ENCODE data around the gene MTMR3.
A peak's percentile ranks its signal among the peaks of the same experiment; 100 is the strongest.

The MTMR3 gene

DNA sequence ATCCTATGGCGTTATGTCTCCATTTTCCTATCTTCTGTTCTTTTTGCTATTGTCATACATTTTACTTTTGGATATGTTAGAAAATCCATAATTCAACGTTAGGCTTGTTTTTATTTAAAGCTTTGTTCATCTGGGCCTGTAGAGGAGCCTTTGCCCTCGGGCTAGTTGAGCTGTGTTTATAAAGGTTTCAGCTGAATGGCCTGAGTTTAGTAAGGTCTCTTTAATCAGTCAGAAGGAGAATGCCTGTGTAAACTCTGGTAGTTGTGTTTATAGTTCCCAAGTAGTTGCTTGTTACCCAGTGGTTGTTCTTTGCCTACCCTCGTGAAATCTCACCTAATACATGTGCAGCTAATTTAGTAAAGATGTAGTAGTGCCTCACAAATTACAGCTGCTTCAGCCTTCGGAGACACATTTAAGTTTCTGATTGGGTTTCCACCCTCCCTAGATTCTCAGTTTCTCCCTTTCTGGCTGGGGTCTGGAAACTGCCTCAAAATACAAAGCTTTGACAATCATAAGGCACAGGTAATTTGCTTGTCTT lies 33.1 kb downstream of the MTMR3 start:
- DNase-seq (ENCODE audit: low spot score): no peak

DNA sequence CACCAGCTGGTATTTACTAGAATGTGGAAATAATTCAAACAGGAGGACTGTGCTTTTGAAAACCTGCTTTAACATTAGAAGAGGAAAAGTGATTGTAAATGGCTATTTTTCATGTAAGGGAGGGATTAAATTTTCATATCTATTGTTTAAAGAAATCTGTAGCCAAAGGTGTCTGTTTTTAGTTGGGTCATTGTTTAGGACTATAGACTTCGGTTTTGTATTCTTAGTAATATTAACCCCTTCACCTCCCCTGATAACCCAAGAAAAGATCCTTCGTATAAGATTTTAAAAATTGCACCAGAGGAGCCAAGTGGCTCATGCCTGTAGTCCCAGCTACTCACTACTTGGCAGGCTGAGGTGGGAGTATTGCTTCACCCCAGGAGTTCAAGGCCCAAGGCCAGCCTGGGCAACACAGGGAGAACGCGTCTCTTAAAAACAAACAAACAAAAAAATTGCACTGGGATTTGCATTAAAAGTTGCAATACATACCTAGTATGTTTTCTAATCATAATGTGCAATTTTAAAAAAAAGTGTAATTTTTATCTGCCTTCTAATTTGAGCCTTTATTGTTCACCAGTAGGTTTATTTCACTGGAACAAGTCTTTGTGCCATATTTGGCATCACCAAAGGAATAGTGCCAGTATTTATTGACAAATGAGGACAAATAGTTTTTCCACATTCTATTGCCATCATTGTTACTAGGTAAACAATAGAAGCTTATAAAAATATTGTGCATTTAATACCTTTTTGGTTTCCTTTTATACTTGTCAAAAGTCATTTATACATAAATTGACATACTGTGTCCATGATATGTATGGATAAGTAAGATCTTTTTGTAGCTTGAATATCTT lies 34.3 kb downstream of the MTMR3 start:
- no peak for DNase-seq (ENCODE audit: low spot score)

DNA sequence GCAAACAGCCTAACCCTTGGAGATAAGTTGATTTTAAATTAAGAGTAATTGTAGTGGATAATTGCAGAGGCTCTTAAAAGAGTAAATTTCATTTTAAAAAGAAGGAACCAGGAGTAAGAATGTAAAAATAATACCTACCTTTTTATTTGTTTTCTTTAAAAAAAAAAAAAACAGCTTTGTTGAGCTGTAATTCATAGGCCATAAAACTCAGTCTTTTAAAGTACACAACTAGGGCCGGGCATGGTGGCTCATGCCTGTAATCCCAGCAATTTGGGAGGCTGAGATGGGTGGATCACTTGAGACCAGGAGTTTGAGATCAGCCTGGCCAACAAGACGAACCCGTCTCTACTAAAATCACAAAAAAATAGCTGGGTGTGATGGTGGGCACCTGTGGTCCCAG lies 42.4 kb downstream of the MTMR3 start:
- DNase-seq (ENCODE audit: low spot score): no peak

DNA sequence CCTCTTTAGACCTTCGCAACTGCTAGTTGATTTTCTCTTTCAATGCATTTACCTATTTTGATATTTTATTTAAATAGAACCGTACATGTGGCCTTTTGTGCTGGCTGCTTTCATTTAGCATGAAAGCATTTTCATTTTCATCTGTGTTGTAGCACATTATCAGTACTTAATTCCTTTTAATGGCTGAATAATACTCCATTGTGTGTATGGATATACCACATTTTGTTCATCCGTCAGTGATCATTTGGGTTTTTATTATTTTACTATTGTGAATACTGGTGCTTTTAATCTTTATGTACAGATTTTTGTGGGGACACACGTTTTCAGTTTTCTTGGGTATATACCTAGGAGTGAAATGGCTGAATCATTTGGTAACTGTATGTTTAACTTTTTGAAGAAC lies 43.1 kb downstream of the MTMR3 start:
- no peak for DNase-seq (ENCODE audit: low spot score)

- no peak for DNase-seq (ENCODE audit: low spot score)
Measured at GRCh38 chr22:29932136-29932535, 49.2 kb downstream of the MTMR3 start.

GRCh38 chr22:29933619-29934018 lies 50.6 kb downstream of the MTMR3 start:
- DNase-seq (ENCODE audit: low spot score): no peak

DNA sequence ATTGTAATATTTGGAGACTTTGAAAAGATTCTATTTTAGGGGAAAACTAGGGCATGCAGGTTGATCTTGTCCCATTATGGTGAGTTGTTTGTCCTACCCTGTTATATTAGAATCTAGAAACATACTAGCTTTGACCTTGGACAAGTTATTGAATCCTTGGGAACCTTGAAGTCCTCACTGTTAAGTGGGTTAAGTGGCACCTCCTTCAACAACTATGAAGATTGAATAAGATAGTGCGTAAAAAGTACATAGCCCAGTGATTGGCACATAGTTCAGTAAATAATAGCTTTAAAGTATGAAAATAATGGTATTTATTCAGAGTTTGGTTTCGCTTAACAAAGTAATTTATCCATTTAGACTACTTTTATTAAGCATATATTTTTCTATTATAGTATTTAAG lies 51.6 kb downstream of the MTMR3 start:
- no peak for DNase-seq (ENCODE audit: low spot score)

DNA sequence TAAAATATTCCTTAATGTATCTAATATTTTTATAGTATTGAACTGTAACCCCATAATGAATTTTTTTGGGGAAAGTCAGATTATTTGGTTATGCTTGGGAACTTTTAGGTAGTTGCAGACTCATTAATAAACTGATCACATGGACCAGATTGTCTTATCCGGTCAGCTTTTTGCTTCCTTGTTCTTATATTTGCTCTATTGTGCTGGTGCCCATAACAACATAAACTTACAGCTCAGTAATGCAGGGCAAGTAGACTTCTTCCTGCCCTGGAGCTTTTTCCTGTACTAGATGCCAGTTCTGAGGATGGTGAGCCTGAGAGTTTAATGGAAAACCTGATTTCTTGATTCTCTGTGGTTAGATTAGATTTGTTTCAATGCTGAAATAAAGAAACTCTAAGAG lies 53.2 kb downstream of the MTMR3 start:
- peak; percentile 60 for DNase-seq (ENCODE audit: low spot score)

- peak; percentile 16 for DNase-seq (ENCODE audit: low spot score)
Measured at GRCh38 chr22:29937940-29938693, 55.1 kb downstream of the MTMR3 start.

- DNase-seq (ENCODE audit: low spot score): no peak
Measured at GRCh38 chr22:29940526-29940925, 57.6 kb downstream of the MTMR3 start.

DNA sequence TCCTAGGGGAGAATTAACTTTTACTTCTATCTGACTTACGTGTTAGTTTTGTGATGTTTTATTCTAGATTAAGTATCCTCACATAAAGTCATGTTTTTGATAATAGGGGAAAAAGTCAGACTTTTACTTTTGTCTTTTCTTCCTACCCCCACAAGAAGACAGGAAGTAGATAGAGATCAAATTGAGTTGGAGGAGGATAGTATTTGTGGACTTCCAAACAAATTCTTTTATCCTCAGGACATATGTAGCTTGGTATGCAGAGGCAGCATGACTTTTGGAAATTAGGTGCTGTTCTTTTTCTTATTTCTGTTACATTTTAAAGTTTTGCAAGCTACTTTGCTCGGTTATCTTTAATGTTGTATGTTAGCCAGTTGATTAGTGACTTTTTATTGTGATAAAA lies 61.4 kb downstream of the MTMR3 start:
- no peak for DNase-seq (ENCODE audit: low spot score)

- DNase-seq (ENCODE audit: low spot score): no peak
Measured at GRCh38 chr22:29945435-29945834, 62.5 kb downstream of the MTMR3 start.

DNA sequence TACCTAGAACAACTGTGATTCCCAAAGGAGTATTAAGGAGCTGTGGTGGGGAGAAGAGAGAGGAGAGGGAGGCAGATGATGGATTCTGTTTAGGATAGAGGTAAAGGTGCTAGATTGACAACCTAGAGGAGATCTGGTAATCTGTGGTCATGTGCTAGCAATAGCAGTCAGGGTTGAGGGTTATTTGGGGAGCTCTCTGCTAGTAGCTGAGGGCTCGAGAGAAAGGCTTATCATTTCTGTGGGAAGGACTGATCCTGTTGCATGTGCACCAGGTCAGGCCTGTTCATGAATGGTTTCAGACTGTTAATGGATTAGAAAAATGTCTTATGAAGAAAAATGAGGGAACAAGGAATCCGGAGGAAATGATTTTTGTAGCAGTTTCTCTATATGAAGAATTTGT lies 63.2 kb downstream of the MTMR3 start:
- DNase-seq (ENCODE audit: low spot score): no peak

- no peak for DNase-seq (ENCODE audit: low spot score)
Measured at GRCh38 chr22:29947410-29948384, 64.7 kb downstream of the MTMR3 start.

DNA sequence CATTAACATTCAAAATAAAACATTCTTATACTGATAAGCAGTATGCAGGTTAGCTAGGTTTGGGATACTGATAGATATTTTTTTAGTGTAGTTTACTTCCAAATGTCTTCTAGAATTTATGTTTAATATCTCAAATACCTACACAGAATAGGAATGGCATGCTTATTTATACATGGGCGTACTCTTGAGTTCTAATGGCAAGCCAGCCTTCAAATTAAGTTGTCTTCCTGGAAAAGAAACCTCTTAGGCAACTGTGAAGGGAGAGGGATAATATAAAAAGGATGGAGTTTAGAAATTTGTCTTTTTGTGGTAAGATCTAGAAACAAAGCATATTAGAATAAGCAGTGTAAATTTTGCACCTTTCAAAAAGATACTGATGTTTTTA lies 65.4 kb downstream of the MTMR3 start:
- DNase-seq (ENCODE audit: low spot score): no peak

GRCh38 chr22:29949872-29950271 lies 66.9 kb downstream of the MTMR3 start:
- DNase-seq (ENCODE audit: low spot score): no peak

DNA sequence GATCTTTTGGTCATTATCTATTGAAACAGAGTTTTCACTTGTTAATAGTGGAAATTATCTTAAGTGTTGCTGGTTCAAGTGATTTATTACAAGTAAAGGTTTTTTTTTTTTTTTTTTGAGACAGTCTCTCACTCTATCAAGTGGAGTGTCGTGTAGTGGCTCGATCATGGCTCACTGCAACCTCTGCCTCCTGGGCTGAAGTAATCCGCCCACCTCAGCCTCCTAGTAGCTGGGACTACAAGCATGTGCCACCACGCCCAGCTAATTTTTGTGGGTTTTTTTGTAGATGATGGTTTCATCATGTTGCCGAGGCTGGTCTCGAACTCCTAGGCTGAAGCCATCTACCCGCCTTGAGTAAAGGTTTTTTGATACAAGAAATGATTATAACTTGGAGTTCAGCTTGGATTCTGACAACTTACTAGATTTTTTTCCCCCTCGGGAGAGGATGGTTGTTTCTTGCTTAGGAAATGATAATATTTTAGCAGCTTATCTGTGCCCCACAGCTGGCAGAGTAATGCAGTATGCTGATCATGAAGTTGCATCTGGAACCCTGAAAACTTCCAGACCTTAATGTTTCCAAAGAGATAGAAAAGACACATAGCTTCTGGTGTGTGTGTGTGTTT lies 68.9 kb downstream of the MTMR3 start:
- no peak for DNase-seq (ENCODE audit: low spot score)

DNA sequence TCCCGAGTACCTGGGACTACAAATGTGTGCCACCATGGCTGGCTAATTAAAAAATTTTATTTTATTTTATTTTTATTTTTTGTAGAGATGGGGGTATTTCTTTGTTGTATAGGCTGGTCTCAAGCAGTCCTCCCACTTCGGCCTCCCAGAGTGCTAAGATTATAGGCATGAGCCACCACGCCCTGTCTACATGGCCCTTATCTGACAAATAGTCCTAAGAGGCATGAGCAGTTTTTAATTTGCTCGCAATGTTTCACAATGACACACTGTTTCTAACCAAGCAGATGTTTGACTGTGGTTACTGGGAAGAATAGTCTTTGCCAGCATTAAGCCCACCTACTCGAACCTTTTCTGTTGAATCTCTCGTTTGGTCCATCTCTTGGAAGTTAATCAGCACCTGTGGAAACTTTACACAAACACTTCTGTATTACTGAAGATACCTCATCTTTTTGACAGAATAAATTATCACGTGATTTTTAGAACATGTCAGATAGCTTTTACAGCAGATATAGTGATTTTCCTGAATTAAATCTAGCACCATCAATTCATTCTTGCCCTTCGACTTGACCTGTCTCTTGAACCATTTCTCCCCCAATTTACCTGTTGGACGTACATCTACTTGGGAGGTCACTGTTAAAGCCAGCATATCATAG lies 71.4 kb downstream of the MTMR3 start:
- DNase-seq (ENCODE audit: low spot score): no peak

- DNase-seq (ENCODE audit: low spot score): no peak
Measured at GRCh38 chr22:29956680-29957079, 73.7 kb downstream of the MTMR3 start.

- DNase-seq (ENCODE audit: low spot score): no peak
Measured at GRCh38 chr22:29958170-29958569, 75.2 kb downstream of the MTMR3 start.

- no peak for DNase-seq (ENCODE audit: low spot score)
Measured at GRCh38 chr22:29964776-29965175, 81.8 kb downstream of the MTMR3 start.
